Prostate gland (tissue), 2 donors: ENCODE measurements around the gene WDR4. TPM values are rescaled to one million over a fixed set of nuclear protein-coding genes. Genes with fewer than 3 reads are reported as not detected.

Source experiments
- DNase-seq: peaks from one replicate; pipeline ENCODE4 v3.0.0-alpha.2; 2019; ENCODE audit warnings: low spot score
- H3K27ac ChIP-seq, 2 donors: fragments of 200-600 bp; sonication (generic); 2 replicates each; pipeline ENCODE4 v1.5.1; 2017 to 2019
- H3K27me3 ChIP-seq: fragments of 200-600 bp; sonication (generic); replicated peaks from 2 replicates; pipeline ENCODE4 v1.5.1; 2019; ENCODE audit not compliant: insufficient read depth
- H3K36me3 ChIP-seq, 2 donors: fragments of 200-600 bp; sonication (generic); 1 replicate in 1 of 2; 2 replicates in 1 of 2; pipeline versions ENCODE4 v1.5.1 to v1.8.1; 2017 to 2019
- H3K4me1 ChIP-seq: fragments of 200-600 bp; sonication (generic); replicated peaks from 2 replicates; pipeline ENCODE4 v1.5.1; 2019
- H3K4me3 ChIP-seq, 2 donors: fragments of 200-600 bp; sonication (generic); 2 replicates each; pipeline ENCODE4 v1.5.1; 2017 to 2019
- H3K9me3 ChIP-seq: fragments of 200-600 bp; sonication (generic); 2 replicates; pipeline ENCODE4 v1.5.1; 2017
- POLR2A ChIP-seq: fragments of 450-650 bp; IDR thresholded peaks from one replicate; pipeline ENCODE4 v1.6.1; 2016; ENCODE audit warnings: antibody characterized with exemption, mild to moderate bottlenecking
- POLR2AphosphoS5 ChIP-seq: sonication (generic); formaldehyde crosslinking; IDR thresholded peaks from one replicate; pipeline ENCODE4 v1.6.1; 2017; ENCODE audit warnings: antibody characterized with exemption
- WGBS: methylation state at CpG from one replicate; pipeline ENCODE4 v1.1.5; 2018; 5-methylcytosine and 5-hydroxymethylcytosine counted together
- intact Hi-C: fragments of 100-400 bp; cut with DNase I; formaldehyde crosslinking; loops from one replicate; pipeline ENCODE4 v1.14.2; 2022
- total RNA-seq, 2 donors: library from RNA; depleted of rRNA; stranded (reverse); fragments of >200 nt; gene quantifications; one replicate each; pipeline ENCODE4 v1.1.0, GENCODE V29; 2016
- TF ChIP-seq, protein P1 (sequence below), 4 experiments: fragments of 200-600 bp in 2 of 4; fragments of 450-650 bp in 2 of 4; sonication (generic) in 2 of 4; IDR thresholded peaks; 1 replicate in 3 of 4; 2 replicates in 1 of 4; pipeline ENCODE4 v1.5.1; 2016 to 2019; ENCODE audit warnings: antibody characterized with exemption in 4 of 4, mild to moderate bottlenecking in 2 of 4, moderate library complexity in 2 of 4

Gene WDR4
- total RNA-seq, 2 donors from 2014 or later: 7.0 to 11.9 TPM

DNA sequence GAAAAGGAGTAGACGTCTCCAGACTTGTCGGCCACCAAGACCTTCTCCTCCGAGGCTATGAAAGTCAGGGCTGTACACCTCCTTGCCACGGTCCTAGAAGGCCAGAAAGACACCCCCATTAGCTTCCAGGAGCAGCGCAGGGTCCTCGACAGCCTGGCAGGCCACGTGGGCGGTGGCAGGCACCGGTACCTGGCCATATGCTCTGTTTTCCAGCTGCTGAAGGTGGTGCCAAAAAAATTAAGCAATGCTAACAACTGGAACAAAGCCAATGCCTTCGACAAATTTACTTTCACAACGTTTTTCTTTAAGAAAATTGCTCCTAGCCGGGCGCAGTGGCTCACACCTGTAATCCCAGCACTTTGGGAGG lies 15.9 kb downstream of the WDR4 start:
- H3K4me3 ChIP-seq: no peak overlapping the region
- no peak overlapping the region for H3K27ac ChIP-seq
- DNase-seq: no peak
- TF ChIP-seq, protein P1, sequence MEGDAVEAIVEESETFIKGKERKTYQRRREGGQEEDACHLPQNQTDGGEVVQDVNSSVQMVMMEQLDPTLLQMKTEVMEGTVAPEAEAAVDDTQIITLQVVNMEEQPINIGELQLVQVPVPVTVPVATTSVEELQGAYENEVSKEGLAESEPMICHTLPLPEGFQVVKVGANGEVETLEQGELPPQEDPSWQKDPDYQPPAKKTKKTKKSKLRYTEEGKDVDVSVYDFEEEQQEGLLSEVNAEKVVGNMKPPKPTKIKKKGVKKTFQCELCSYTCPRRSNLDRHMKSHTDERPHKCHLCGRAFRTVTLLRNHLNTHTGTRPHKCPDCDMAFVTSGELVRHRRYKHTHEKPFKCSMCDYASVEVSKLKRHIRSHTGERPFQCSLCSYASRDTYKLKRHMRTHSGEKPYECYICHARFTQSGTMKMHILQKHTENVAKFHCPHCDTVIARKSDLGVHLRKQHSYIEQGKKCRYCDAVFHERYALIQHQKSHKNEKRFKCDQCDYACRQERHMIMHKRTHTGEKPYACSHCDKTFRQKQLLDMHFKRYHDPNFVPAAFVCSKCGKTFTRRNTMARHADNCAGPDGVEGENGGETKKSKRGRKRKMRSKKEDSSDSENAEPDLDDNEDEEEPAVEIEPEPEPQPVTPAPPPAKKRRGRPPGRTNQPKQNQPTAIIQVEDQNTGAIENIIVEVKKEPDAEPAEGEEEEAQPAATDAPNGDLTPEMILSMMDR (IDR thresholded peaks at IDR 0.05): no peak
- TF ChIP-seq POLR2A (no peak), POLR2AphosphoS5 (no peak)
- 73% methylated on average over 13 of the region's 13 CpGs for WGBS
- H3K27me3 ChIP-seq: no peaks in the 10 kb centered on the region
- H3K36me3 ChIP-seq: no peaks in the 10 kb centered on the region
- no peaks in the 10 kb centered on the region for H3K4me1 ChIP-seq
- intact Hi-C loops: no loop called here
- no peaks in the 10 kb centered on the region for H3K9me3 ChIP-seq

- Histone ChIP-seq H3K36me3 (peaks cover 0 to 5% of the 10 kb centered on the region in 2 donors), H3K4me3 (no peak overlapping the region), H3K4me1 (no peaks in the 10 kb centered on the region), H3K27me3 (no peaks in the 10 kb centered on the region), H3K9me3 (no peaks in the 10 kb centered on the region), H3K27ac (no peak overlapping the region)
- TF ChIP-seq, protein P1 (IDR thresholded peaks at IDR 0.05): no peak
- TF ChIP-seq POLR2AphosphoS5 (no peak), POLR2A (no peak)
- WGBS: 86% methylated on average over 21 of the region's 21 CpGs
- no peak for DNase-seq
- intact Hi-C loops: no loop called here
Measured at GRCh38 chr21:42862774-42863503, 16.4 kb downstream of the WDR4 start.

GRCh38 chr21:42861848-42862400 lies 17.4 kb downstream of the WDR4 start:
- Histone ChIP-seq H3K27ac (no peak overlapping the region), H3K36me3 (peaks cover 0 to 6% of the 10 kb centered on the region in 2 donors), H3K4me3 (no peak overlapping the region), H3K4me1 (no peaks in the 10 kb centered on the region), H3K9me3 (no peaks in the 10 kb centered on the region), H3K27me3 (no peaks in the 10 kb centered on the region)
- TF ChIP-seq, protein P1 (IDR thresholded peaks at IDR 0.05): no peak
- TF ChIP-seq POLR2AphosphoS5 (no peak), POLR2A (no peak)
- DNase-seq: no peak
- intact Hi-C loops: no loop called here
- 82% methylated on average over 29 of the region's 29 CpGs for WGBS

DNA sequence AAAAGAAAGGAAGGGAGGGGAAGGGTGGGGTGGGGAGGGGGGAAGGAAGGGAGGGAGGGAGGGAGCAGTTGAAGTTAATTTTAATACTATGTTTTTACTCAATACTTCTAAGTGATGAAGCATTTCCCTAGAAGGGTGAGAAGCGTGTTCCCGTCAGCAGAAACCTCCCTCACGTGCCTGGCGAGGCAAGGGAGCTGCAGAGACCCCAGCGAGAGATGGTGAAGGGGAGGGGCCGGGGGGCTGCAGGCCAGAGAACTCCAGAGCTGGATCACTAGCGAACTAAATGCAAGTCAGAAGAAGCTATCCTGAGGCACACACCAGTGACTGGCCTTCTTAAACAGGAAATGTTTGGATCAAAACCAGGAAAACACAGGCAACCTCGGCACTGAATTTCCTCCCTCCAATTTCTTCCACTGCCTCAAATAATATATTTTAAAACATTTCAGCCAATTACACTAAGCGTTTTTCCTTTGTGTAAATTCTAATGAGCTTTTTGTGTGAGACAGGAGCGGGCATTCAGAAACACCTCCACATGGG lies 18.0 kb downstream of the WDR4 start:
- WGBS: 83% methylated on average over 10 of the region's 10 CpGs
- peaks cover 0 to 9% of the 10 kb centered on the region in 2 donors for H3K36me3 ChIP-seq

More for the DNA sequence above, 18.0 kb downstream of the WDR4 start:
- TF ChIP-seq POLR2A (no peak), POLR2AphosphoS5 (no peak)
- TF ChIP-seq, protein P1 (IDR thresholded peaks at IDR 0.05): no peak
- DNase-seq: no peak
- Histone ChIP-seq H3K4me1 (no peaks in the 10 kb centered on the region), H3K4me3 (no peak overlapping the region), H3K9me3 (no peaks in the 10 kb centered on the region), H3K27ac (no peak overlapping the region), H3K27me3 (no peaks in the 10 kb centered on the region)
- intact Hi-C loops: no loop called here
